Measurements from ENCODE around the gene KCTD3. TPM values are rescaled to one million over a fixed set of nuclear protein-coding genes. Genes with fewer than 3 reads are reported as not detected.

The KCTD3 gene
- total RNA-seq, 3 donors from 2014 or later = 1.8 to 2.8 (median 2.0) TPM

- DNase-seq = no peak
- H3K4me1 Mint-ChIP-seq (ENCODE audit: low read depth) = no peaks in the 10 kb centered on the region
- no peaks in the 10 kb centered on the region for H3K27me3 Mint-ChIP-seq (ENCODE audit: low read depth)
- H3K4me3 Mint-ChIP-seq = no peak overlapping the region
- H3K9me3 Mint-ChIP-seq = no peaks in the 10 kb centered on the region
- ATAC-seq = no peak
- no peaks in the 10 kb centered on the region for H3K36me3 Mint-ChIP-seq (ENCODE audit: insufficient read depth)
These were observed 76.7 kb downstream of the KCTD3 start for GRCh38 chr1:215643592-215644321.

- ATAC-seq = no peak
- Mint-ChIP-seq H3K27me3 (ENCODE audit: low read depth) (no peaks in the 10 kb centered on the region), H3K4me3 (no peak overlapping the region)
These were observed 78.1 kb downstream of the KCTD3 start for GRCh38 chr1:215645182-215645581.

GRCh38 chr1:215645861-215646260 is 78.8 kb downstream of the KCTD3 start:
- no peaks in the 10 kb centered on the region for H3K9me3 Mint-ChIP-seq
- no peaks in the 10 kb centered on the region for H3K4me1 Mint-ChIP-seq (ENCODE audit: low read depth)
- no peak overlapping the region for H3K4me3 Mint-ChIP-seq
- no peaks in the 10 kb centered on the region for H3K27me3 Mint-ChIP-seq (ENCODE audit: low read depth)
- H3K36me3 Mint-ChIP-seq (ENCODE audit: insufficient read depth) = no peaks in the 10 kb centered on the region
- ATAC-seq (no peak), DNase-seq (no peak)

More at GRCh38 chr1:215645182-215645581, 78.1 kb downstream of the KCTD3 start:
- Mint-ChIP-seq H3K9me3 (no peaks in the 10 kb centered on the region), H3K4me1 (ENCODE audit: low read depth) (no peaks in the 10 kb centered on the region), H3K36me3 (ENCODE audit: insufficient read depth) (no peaks in the 10 kb centered on the region)
- no peak for DNase-seq

- ATAC-seq (no peak), DNase-seq (no peak)
- no peaks in the 10 kb centered on the region for H3K4me1 Mint-ChIP-seq (ENCODE audit: low read depth)
- H3K36me3 Mint-ChIP-seq (ENCODE audit: insufficient read depth) = no peaks in the 10 kb centered on the region
- no peaks in the 10 kb centered on the region for H3K27me3 Mint-ChIP-seq (ENCODE audit: low read depth)
- no peak overlapping the region for H3K4me3 Mint-ChIP-seq
- H3K9me3 Mint-ChIP-seq = no peaks in the 10 kb centered on the region
These were observed 80.6 kb downstream of the KCTD3 start for GRCh38 chr1:215647738-215648137.

GRCh38 chr1:215648957-215649356 is 81.9 kb downstream of the KCTD3 start:
- Mint-ChIP-seq H3K36me3 (ENCODE audit: insufficient read depth) (no peaks in the 10 kb centered on the region), H3K27me3 (ENCODE audit: low read depth) (no peaks in the 10 kb centered on the region), H3K4me3 (no peak overlapping the region), H3K9me3 (no peaks in the 10 kb centered on the region), H3K4me1 (ENCODE audit: low read depth) (no peaks in the 10 kb centered on the region)
- no peak for ATAC-seq
- no peak for DNase-seq

GRCh38 chr1:215650446-215651149 is 83.5 kb downstream of the KCTD3 start:
- no peak overlapping the region for H3K4me3 Mint-ChIP-seq
- ATAC-seq (no peak), DNase-seq (no peak)
- H3K4me1 Mint-ChIP-seq (ENCODE audit: low read depth) = no peaks in the 10 kb centered on the region
- H3K36me3 Mint-ChIP-seq (ENCODE audit: insufficient read depth) = no peaks in the 10 kb centered on the region
- H3K27me3 Mint-ChIP-seq (ENCODE audit: low read depth) = no peaks in the 10 kb centered on the region
- no peaks in the 10 kb centered on the region for H3K9me3 Mint-ChIP-seq

GRCh38 chr1:215651867-215652266 is 84.8 kb downstream of the KCTD3 start:
- Mint-ChIP-seq H3K36me3 (ENCODE audit: insufficient read depth) (no peaks in the 10 kb centered on the region), H3K4me1 (ENCODE audit: low read depth) (no peaks in the 10 kb centered on the region), H3K9me3 (no peaks in the 10 kb centered on the region), H3K27me3 (ENCODE audit: low read depth) (no peaks in the 10 kb centered on the region), H3K4me3 (no peak overlapping the region)
- DNase-seq (no peak), ATAC-seq (no peak)

- no peaks in the 10 kb centered on the region for H3K9me3 Mint-ChIP-seq
- no peaks in the 10 kb centered on the region for H3K36me3 Mint-ChIP-seq (ENCODE audit: insufficient read depth)
- no peak overlapping the region for H3K4me3 Mint-ChIP-seq
- no peaks in the 10 kb centered on the region for H3K4me1 Mint-ChIP-seq (ENCODE audit: low read depth)
- ATAC-seq = no peak
- no peaks in the 10 kb centered on the region for H3K27me3 Mint-ChIP-seq (ENCODE audit: low read depth)
- DNase-seq = no peak
These were observed 85.3 kb downstream of the KCTD3 start for GRCh38 chr1:215652371-215652770.

- H3K9me3 Mint-ChIP-seq = no peaks in the 10 kb centered on the region
- H3K4me1 Mint-ChIP-seq (ENCODE audit: low read depth) = no peaks in the 10 kb centered on the region
- no peak overlapping the region for H3K4me3 Mint-ChIP-seq
- ATAC-seq (no peak), DNase-seq (no peak)
- H3K36me3 Mint-ChIP-seq (ENCODE audit: insufficient read depth) = no peaks in the 10 kb centered on the region
- H3K27me3 Mint-ChIP-seq (ENCODE audit: low read depth) = peaks cover 3% of the 10 kb centered on the region
These were observed 89.9 kb downstream of the KCTD3 start for GRCh38 chr1:215657047-215657446.

GRCh38 chr1:215660259-215660658 is 93.2 kb downstream of the KCTD3 start:
- no peak overlapping the region for H3K4me3 Mint-ChIP-seq
- no peaks in the 10 kb centered on the region for H3K9me3 Mint-ChIP-seq
- ATAC-seq (no peak), DNase-seq (no peak)
- peaks cover 3% of the 10 kb centered on the region for H3K27me3 Mint-ChIP-seq (ENCODE audit: low read depth)
- H3K4me1 Mint-ChIP-seq (ENCODE audit: low read depth) = no peaks in the 10 kb centered on the region
- no peaks in the 10 kb centered on the region for H3K36me3 Mint-ChIP-seq (ENCODE audit: insufficient read depth)

- peaks cover 3% of the 10 kb centered on the region for H3K27me3 Mint-ChIP-seq (ENCODE audit: low read depth)
- no peaks in the 10 kb centered on the region for H3K36me3 Mint-ChIP-seq (ENCODE audit: insufficient read depth)
- no peak for ATAC-seq
These were observed 93.9 kb downstream of the KCTD3 start for GRCh38 chr1:215661033-215661432.

GRCh38 chr1:215665215-215665614 is 98.1 kb downstream of the KCTD3 start:
- H3K4me1 Mint-ChIP-seq (ENCODE audit: low read depth) = no peaks in the 10 kb centered on the region
- ATAC-seq = no peak
- H3K27me3 Mint-ChIP-seq (ENCODE audit: low read depth) = no peaks in the 10 kb centered on the region
- no peak overlapping the region for H3K4me3 Mint-ChIP-seq
- DNase-seq = no peak
- no peaks in the 10 kb centered on the region for H3K9me3 Mint-ChIP-seq
- no peaks in the 10 kb centered on the region for H3K36me3 Mint-ChIP-seq (ENCODE audit: insufficient read depth)

More at GRCh38 chr1:215661033-215661432, 93.9 kb downstream of the KCTD3 start:
- Mint-ChIP-seq H3K4me3 (no peak overlapping the region), H3K4me1 (ENCODE audit: low read depth) (no peaks in the 10 kb centered on the region), H3K9me3 (no peaks in the 10 kb centered on the region)
- no peak for DNase-seq

GRCh38 chr1:215667761-215668160 is 100.7 kb downstream of the KCTD3 start:
- Mint-ChIP-seq H3K4me1 (ENCODE audit: low read depth) (no peaks in the 10 kb centered on the region), H3K36me3 (ENCODE audit: insufficient read depth) (no peaks in the 10 kb centered on the region), H3K9me3 (no peaks in the 10 kb centered on the region), H3K27me3 (ENCODE audit: low read depth) (no peaks in the 10 kb centered on the region), H3K4me3 (no peak overlapping the region)
- DNase-seq (no peak), ATAC-seq (no peak)

GRCh38 chr1:215669806-215670491 is 102.8 kb downstream of the KCTD3 start:
- H3K4me1 Mint-ChIP-seq (ENCODE audit: low read depth) = no peaks in the 10 kb centered on the region
- no peaks in the 10 kb centered on the region for H3K27me3 Mint-ChIP-seq (ENCODE audit: low read depth)
- ATAC-seq (no peak), DNase-seq (no peak)
- H3K4me3 Mint-ChIP-seq = no peak overlapping the region
- H3K36me3 Mint-ChIP-seq (ENCODE audit: insufficient read depth) = no peaks in the 10 kb centered on the region
- H3K9me3 Mint-ChIP-seq = no peaks in the 10 kb centered on the region
